Endothelial cell of hepatic sinusoid (primary cell): ENCODE results near the gene SLC2A2.

Experiments used
- in situ Hi-C: cut with HindIII; loops from 2 replicates; pipeline ENCODE4 v1.10.0; 2017; ENCODE audit warnings: low sequenced_read_pairs

SLC2A2 gene

DNA sequence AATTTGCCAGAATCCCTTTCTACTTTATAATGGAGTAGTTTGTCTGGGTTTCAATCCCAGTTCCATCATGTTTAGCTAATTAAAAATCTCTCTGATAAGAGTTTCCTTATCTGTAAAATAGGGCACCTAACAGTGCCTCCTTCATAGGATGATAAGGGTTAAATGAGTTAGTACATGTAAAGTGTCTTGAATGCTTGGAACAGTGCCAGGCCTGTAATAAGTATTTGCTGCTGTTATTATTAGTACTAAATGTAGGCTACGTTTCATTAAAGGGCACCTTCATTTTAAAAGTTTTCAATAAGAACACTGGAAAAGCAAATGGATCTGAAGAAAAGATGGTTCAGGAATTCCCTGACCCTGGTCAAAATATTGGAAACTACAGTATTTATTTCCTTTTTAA is 11.8 kb upstream of the SLC2A2 start:
- in situ Hi-C loops = no loop called here

DNA sequence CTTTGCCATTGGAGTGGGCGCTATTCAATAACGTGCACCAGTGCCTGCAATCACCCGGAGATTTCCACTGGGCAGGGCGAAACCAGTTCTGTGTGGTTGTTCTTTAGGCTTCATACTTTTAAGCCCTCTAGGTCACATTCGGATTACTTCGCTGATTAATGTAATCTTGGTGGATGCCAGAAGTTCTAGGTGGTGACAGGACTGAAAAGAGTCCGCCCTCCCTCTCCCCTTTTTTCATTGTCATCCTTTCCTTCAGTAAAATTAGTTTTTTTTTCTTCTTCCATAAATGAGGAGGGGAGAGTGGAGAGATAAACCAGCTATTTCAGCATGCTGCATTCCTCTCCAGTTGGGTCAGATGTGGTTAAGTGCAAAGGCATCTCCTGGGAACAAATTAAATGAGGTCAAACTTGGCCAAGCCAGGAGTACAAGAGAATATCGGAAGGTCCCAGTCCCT is 2.3 kb upstream of the SLC2A2 start:
- in situ Hi-C loops = no loop called here

DNA sequence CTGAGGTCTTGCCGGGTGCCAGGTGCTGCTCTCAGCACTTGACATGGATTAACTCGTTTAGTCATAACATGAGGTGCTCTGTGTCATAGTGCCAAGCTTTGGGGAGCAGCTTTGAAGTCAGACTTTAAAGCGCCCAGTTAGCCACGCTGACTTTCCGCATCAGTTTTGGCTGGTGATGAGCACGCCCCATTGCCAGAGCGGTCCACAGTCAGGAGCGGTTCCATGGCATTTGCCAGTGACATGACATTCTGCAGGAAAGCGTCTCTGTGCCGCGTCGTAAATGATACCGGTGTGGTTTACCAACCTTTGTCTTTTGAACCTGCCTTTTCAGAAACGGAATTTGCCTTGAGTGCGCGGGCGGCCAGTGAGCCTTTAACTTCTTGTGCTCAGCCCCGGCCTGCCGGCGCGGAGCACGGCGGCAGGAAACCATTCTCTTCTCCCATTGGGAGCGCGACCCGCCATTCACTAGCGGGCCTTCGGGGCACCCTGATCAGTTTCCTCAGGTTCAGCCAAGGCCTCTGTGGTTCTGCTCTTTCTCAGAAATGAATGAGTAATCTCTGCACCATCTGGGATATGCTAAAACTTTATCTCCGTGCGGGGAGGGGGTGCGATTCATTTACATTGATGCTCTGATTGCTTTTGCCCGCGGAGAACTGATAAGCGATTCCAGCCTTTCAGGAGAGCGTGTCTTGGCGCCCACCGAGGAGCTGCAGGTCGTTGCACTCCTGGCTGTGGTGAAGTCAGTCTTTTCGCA is 1.7 kb upstream of the SLC2A2 start:
- in situ Hi-C loops = no loop called here

DNA sequence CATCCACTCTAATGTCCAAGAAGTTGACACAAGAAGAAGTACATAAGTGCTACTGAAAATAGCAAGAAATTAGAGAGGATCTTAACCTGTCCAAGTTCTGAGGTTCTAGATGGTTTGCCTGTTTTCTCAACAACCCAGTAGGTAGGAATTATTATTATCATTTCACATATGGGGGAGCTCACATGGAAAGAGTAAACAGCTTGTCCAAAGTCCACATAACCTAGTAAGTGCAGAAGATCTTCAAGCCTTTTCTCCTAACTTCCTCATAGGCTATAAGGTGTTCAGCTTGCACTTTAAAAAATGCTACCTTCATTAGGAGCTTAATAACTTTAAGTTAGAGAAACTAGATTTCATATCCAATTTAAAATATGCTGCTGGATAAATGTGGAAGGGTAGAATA is 3.0 kb downstream of the SLC2A2 start:
- in situ Hi-C loops = no loop called here

DNA sequence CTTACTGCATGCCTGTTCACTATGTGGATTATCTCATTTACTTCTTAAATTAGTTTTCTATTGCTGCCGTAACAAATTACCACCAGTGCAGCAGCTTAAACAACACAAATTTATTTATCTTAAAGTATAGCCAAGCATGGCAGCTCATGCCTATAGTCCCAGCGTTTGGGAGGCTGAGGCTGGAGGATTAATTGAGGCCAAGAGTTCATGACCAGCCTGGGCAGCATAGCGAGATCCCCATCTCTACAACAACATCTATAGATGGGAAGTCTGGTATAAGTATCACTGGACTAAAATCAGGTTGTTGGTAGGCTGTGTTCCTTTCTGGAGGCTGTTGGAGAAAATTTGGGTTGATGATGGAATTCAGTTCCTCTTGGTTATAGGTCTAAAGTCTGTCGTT is 5.1 kb downstream of the SLC2A2 start:
- in situ Hi-C loops = no loop called here

DNA sequence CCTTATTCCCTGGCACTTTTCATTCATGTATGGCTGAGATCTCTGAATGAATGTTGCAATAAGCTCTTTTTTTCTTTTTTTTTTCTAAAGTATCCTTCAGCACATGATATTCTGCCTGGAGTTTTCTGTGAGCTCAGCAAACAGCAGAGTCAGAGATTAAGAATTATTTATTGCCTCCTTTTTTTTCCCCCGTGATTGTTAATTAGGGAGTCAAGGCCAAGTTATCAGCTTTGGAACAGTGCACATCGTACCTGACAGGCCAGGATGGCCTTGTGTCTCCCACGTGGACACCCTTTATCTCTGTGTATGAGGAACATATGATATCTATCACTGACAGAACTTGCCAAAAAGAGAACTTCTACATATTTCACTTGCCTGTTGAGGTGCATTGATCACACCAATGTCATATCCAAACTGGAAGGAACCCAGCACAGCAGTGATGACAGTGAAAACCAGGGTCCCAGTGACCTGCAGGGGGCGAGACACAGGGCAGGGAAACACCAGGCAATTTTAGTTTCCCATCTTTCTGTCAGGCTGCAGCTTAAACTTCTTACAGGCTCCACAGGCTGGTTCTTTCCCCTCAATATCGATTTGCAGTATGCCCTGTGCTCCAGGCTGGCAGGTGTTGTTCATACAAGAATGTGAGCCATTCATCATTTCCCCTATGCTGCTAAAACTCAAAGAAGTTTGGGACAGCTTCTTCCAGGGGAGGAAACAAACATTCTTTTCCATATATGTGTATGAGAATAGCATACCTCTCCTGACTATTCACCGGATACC is 8.2 kb downstream of the SLC2A2 start:
- in situ Hi-C loops = no loop called here

DNA sequence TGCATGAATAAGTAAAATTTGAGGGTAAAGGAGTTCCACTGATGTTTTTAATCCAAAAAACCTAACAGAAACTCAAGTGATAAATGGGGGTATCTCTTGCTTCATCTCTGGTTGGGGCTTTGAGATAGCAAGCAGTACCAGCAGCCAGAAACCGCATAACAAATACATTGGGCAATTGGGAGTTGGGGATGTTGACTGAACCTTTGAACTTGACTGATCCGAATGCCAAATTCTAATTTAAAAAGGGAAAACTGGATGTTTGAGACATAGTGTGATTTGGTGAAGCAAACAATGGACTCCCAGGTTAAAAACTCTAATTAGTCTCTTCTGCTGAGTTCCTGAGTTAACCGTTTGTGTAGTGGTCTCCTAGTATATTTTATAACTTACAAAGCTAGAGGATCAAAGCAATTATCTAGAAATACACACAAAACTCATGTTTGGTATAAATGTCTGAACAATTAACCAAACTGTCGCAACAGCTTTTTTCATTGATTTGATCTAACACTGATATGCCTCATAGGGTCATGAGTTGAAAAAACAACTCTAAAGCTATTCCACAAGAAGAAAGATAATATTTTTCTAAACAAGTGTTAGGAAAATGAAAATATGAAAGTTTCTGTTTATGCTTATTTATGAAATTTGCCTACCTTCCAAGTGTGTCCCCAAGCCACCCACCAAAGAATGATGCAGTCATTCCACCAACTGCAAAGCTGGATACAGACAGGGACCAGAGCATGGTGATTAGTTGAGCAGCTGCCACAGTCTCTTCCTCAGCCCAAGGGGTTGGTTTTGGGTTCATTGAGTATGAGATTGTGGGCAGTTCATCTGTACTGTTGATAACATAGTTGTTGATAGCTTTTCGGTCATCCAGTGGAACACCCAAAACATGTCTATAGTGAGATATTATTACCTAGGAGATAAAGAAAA is 12.4 kb downstream of the SLC2A2 start:
- in situ Hi-C loops = no loop called here

DNA sequence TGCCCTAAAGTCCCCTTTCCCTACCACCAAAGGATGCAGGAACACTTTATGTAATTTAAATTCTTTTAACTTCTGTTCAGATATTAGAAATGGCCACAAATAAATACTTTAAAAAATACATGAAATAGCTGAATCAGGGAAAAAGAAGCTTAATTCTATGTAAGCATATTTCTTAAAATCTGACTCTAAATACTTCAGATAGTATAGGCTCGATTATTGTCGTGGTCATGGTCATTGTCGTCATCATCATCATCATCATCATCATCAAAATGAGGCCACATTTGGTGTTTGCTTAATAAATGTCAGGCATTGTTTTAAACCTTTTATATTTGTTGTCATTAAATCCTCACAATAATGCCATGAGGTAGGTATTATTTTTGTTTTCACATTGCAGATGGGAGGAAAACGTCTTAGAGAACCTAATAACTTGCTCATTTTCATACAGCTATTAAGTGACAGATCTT is 14.6 kb downstream of the SLC2A2 start:
- in situ Hi-C loops = no loop called here

DNA sequence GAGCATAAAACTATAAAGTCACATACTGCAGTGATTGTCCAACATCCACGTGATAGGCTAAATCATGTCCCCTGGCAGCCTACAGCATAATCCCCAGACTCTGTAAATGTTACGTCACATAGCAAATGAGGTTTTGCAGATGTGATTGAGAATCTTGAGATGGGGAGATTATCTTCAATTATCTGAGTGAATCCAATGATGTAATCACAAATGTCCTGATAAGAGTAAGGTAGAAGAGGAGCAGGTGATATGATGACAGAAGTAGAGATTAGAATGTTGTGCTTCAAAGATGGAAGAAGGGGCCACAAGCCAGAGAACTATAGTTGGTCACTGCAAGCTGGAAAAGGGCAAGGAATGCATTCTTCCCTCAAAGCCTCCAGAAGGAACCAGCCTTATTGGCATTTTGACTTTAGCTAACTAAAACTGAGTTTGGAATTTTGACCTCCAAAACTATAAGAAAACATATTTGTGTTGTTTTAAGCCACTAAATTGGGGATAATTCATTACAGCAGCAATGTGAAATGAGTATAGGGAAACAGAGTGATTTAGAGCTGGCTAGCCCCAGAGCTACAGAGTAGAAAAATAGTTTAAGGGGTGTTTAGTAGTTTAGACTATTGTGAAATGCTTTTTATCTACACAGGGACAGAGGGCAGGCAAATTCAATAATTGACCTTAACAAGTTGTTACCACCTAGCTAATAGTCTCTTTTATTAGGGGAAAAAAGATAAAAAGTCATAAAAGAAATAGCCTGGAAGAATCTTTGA is 15.2 kb downstream of the SLC2A2 start:
- in situ Hi-C loops = no loop called here

DNA sequence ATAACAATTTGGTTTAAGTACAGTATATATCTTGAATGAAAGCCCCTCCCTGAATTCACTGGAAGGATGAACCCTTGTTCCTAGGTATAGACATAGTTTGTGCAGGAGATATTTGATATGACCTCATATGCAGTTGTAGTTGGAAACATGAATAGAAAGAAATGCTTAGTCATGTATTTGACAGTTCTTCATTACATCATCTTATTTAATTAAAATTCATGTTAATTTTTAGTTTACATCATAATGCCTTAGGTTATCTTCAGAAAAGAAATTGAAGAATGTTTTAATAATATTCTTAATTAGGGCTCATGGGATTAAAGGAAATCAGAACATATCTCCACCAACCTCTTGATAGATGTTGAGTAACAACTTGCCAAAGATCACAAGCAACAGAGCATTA is 19.2 kb downstream of the SLC2A2 start:
- in situ Hi-C loops = no loop called here

DNA sequence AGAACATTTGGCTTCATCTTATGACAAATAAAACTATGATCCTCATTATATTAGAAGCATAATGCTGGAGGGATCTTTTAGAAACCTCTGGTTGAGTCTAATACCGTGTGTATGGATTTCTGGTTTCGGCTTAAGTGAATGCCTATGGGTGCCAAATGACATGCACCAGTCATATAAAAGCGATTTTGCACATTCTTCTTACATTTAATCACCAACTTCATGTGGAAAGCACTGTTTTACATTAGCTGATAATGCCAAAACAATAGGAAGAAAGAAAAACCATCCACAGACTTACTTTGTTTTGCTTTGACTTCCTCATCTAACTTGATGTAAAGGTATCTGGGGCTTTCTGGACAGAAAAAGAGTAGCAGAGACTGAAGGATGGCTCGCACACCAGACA is 20.9 kb downstream of the SLC2A2 start:
- in situ Hi-C loops = no loop called here

DNA sequence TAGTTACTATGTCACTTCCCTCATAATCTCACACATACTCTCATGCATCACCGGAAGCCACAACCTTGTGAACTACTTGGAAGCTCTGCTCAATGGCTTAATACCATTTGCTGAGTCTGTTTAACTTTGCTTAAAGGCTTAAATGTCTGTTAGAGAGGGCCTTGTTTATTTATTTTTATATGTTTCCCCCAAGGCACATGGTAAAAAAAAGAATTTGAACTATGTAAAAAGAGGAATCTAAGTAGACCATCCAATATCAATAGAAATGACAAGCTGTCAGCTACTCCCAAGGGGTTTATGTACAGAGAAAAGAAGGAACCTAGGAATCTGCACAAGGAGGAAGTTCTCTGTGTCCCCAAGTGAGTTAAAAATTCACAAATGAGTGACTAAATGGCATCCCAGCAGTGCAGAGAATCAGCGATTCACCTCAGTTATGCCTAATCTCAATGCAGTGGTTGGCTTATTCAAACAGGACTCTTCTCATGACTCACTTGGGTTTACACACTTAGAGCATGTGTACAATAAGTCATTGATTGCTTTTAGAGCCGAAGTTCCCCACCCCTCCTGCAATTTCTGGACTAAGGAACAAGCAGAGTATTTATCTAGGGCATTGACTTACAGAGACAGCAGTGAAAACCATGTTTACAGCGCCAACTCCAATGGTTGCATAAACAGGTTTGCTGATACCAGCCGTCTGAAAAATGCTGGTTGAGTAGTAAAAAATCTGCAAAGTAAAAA is 24.4 kb downstream of the SLC2A2 start:
- in situ Hi-C loops = no loop called here

DNA sequence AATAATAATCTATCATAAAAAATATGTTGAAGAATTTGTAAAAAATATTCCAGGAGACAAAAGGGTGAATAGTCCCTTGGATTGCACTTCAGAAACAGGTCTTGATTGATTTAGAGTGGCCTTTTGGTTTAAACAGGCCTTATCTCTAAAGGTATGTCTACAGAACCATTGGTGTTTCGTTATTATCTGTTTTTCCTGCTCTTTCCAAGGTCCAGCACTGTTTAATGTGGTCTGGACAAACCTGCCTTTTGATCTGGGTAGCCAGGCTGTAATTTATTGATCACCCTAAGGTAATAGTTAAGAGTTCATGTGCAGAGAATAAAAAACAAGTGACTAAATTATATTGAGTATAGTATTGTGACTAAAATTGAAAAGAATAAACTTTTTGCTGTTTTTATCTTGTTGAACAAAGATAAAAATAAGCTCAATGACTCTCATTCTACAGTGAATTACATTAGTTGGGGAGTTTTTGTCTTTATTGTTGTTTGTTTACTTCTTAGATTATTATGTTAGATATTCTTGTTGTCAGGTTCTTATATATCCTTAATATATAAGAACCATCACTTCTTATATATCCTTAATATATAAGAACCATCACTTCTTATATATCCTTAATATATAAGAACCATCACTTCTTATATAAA is 25.1 kb downstream of the SLC2A2 start:
- in situ Hi-C loops = no loop called here

DNA sequence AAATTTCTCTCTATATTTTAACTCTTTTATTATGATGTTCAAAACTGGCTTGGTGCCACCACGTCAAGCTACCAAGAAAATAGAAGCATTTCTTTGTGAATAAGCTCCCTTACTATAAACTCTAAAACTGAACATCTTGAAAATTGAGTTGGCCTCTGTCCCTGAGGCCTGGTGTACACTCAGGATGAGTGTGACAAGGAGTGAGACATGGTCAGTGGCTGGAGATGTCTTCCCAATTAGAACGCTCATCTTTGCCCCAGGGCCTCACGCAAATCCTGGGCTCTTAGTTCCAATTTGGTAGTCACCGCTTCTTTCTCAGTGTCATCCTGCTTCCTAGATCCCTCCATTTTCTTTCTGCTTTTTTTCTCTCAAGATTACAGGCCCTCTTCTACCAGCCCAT is 26.2 kb downstream of the SLC2A2 start:
- in situ Hi-C loops = no loop called here

DNA sequence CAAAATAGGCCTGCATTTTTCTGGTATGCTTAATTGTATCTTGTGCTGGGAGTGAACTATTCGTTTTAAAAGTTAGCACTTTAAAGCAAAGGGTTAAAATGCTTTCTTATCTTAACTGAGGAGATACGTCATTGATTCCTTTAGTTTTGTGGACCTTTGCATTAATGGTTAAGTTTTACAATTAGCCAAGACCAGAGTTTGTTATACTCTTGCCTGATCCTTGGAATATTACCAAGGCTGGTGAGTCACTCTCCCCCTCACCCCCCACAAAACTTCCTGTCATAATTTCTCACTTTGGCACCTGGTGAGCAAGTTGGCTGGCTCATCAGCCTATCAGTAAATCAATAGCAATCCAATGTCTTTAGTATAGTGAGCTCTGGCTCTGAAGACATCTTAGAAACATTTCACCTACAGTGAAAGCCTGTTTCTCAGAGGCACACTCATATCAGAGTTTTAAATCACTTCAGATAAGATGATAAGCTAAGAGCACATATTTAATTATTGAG is 26.7 kb downstream of the SLC2A2 start:
- in situ Hi-C loops = no loop called here

DNA sequence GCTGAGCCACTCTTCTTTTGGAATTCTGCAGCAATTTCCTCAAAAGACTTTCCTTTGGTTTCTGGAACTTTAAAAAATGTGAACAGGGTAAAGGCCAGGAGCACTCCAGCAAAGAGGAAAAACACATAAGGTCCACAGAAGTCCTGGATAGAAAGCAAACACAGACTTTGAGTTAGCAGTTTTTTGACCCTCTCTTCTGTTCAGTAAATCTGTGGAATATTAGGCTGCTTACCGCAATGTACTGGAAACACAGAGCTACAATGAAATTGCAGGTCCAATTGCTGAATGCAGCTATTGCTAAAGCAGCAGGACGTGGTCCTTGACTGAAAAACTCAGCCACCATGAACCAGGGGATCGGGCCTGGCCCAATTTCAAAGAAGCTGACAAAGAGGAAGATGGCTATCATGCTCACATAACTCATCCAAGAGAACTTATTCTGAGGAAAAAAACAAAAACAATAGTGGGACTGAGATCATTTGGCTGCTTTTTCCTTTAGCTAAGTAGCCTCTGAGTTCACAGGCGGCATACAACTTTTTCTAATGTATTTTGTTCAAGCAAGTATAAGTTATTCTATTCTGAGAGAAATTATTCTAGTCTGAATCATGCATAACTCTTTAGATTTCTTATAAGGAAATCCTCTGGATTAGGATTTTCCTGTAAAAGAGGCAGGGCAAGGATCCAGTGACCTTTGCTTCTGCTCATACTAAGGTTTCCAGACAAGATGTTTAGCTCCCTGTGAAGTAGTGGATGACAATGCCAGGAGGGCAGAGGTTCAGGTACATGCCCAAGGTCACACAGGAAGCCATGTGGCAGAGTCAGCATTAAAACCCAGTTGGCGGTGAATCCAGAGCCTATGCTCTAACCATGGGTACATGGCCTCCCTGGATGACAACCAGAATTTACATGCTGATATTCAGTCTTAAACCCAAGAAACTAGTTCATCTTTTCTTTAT is 28.3 kb downstream of the SLC2A2 start:
- in situ Hi-C loops = no loop called here

DNA sequence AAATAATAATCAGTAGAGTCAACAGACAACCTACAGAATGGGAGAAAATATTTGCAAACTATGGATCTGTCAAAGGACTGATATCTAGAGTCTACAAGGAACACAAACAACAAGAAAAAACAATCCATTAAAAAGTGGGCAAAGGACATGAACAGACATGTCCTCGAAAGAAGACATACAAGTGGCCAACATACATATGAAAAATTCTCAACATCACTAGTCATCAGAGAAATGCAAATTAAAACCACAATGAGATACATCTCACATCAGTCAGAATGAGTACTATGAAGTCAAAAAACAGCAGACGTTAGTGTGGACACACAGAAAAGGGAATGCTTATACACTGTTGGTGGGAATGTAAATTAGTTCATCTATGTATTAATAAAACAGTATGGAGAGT is 33.7 kb downstream of the SLC2A2 start:
- in situ Hi-C loops = no loop called here

DNA sequence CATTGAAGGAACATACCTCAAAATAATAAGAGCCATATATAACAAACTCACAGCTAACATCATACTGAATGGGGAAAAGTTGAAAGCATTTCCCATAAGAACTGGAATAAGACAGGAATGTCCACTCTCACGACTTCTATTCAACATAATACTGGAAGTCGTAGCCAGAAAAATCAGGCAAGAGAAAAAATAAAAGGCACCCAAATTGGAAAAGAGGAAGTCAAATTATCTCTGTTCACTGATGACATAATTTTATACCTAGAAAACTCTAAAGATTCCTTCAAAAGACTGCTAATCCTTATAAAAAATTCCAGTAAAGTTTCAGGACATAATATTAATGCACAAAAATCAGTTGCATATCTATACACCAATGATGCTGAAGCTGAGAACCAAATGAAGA is 34.9 kb downstream of the SLC2A2 start:
- in situ Hi-C loops = no loop called here
